Choroid plexus epithelial cell (primary cell): ENCODE measurements around the gene PGBD5.

ENCODE experiments used
- DNase-seq: peaks from one replicate; pipeline ENCODE4 v3.0.0-alpha.2; 2010; ENCODE audit warnings: low read depth
- H3K4me3 ChIP-seq: 2 replicates; pipeline ENCODE4 v1.5.1; 2011; ENCODE audit warnings: low read depth, mild to moderate bottlenecking, control low read depth, low read length, moderate library complexity
- CTCF ChIP-seq: conservative IDR thresholded peaks from 2 replicates; pipeline ENCODE4 v1.5.1; 2011; ENCODE audit warnings: low read depth, mild to moderate bottlenecking, control low read depth, inconsistent platforms, low read length, moderate library complexity

The PGBD5 gene

DNA sequence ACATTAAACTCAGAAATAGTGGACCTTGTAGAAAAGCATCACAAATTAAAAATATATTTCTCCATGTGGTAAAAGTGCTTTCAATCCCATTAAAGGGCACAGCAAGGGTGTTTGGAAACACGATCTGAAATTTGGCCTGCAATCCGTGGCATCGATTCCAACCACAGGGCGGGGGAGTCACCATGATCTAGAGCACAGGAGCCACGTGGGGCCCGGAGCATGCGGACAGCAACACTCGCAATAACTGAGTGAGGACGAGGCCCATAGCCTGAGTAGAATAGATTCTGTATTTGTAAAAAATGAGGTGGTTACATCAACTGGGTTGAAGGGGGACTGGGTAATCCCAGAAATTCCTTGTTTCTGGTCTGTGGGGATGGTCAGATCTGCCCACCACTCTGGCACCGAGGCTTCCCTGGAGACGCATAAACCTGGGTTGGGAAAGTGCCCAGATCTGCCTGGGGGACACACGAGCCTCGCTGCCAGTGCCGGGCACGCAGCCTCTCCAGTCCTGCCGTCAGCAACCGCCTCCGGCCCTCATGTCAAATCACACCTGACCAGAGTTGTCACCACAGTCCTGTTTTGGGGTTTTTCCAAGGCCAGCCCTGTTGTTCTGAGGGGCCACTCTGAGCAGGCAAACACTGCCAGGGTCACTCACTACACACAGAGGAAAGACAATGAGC lies 104.3 kb downstream of the PGBD5 start:
- no peak for TF ChIP-seq CTCF
- H3K4me3 ChIP-seq, result no peak overlapping the region
- DNase-seq, result no peak

DNA sequence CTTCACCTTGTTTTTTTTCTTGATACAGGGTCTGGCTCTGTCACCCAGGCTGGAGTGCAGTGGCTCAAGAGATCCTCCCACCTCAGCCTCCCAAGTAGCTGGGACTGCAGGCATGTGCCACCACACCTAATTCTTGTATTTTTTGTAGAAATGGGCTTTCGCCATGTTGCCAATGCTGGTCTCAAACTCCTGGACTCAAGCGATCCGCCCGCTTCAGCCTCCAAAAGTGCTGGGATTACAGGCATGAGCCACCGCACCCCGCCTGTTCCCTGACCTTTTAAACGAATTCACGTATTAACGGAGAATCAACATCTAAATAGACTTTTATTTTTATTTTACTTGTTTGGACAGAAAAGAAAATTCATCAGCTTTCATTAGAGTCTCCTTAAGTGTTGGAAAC lies 104.8 kb downstream of the PGBD5 start:
- TF ChIP-seq CTCF, result no peak
- H3K4me3 ChIP-seq, result no peak overlapping the region
- DNase-seq, result no peak

- no peak for DNase-seq
- TF ChIP-seq CTCF, result no peak
- no peak overlapping the region for H3K4me3 ChIP-seq
These were observed 105.3 kb downstream of the PGBD5 start for GRCh38 chr1:230320804-230321203.

GRCh38 chr1:230319014-230319747 lies 107.0 kb downstream of the PGBD5 start:
- no peak overlapping the region for H3K4me3 ChIP-seq
- TF ChIP-seq CTCF, result no peak
- no peak for DNase-seq

- DNase-seq, result peak; percentile 59
- no peak overlapping the region for H3K4me3 ChIP-seq
- TF ChIP-seq CTCF, result no peak
These were observed 108.0 kb downstream of the PGBD5 start for GRCh38 chr1:230317823-230318819.

- no peak for DNase-seq
- no peak for TF ChIP-seq CTCF
- H3K4me3 ChIP-seq, result no peak overlapping the region
These were observed 109.0 kb downstream of the PGBD5 start for GRCh38 chr1:230316864-230317745.
